ENCODE data around the gene ANKS3. TPM values are rescaled to one million over a fixed set of nuclear protein-coding genes. Genes with fewer than 3 reads are reported as not detected.

The ANKS3 gene
- total RNA-seq, 1 experiment from 2014 or later: 35.0 TPM

DNA sequence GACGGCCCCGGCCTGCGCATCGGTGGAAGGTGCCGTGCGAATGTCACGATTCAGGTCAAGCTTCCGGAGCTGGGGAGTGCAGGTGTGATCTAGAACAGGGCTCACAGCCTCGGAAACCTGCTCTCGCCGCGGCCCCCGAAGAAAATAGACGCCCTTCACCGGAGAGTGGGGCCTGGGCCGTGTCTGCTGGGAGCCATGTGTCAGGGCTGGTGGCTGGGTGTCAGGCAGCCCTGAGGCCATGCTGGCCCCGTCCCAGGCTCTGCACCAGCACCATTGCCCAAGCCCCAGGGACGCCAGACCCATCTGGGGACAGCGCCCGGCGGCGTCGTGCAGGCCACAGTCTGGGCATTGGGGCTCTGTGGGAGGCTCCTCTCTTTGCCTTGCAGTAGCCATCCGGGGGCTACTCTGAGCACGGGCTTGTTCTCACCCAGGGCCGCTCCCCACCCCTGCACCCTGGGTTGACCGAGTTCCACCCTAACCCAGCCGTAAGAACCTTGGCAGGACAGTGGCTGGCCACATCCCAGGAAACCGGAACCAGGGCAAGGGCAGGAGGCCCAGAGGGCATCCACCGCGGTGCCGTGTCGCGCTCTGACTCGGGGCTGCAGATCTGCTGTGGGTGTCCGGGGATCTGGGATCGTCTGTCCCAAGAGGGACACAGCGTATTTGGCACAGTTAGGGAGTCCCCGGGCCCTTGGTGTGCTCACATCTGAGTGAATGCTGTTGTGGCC lies 46.0 kb downstream of the ANKS3 start:
- TF ChIP-seq, protein P1, sequence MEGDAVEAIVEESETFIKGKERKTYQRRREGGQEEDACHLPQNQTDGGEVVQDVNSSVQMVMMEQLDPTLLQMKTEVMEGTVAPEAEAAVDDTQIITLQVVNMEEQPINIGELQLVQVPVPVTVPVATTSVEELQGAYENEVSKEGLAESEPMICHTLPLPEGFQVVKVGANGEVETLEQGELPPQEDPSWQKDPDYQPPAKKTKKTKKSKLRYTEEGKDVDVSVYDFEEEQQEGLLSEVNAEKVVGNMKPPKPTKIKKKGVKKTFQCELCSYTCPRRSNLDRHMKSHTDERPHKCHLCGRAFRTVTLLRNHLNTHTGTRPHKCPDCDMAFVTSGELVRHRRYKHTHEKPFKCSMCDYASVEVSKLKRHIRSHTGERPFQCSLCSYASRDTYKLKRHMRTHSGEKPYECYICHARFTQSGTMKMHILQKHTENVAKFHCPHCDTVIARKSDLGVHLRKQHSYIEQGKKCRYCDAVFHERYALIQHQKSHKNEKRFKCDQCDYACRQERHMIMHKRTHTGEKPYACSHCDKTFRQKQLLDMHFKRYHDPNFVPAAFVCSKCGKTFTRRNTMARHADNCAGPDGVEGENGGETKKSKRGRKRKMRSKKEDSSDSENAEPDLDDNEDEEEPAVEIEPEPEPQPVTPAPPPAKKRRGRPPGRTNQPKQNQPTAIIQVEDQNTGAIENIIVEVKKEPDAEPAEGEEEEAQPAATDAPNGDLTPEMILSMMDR (IDR thresholded peaks at IDR 0.05; ENCODE audit: unreplicated experiment): no peak

DNA sequence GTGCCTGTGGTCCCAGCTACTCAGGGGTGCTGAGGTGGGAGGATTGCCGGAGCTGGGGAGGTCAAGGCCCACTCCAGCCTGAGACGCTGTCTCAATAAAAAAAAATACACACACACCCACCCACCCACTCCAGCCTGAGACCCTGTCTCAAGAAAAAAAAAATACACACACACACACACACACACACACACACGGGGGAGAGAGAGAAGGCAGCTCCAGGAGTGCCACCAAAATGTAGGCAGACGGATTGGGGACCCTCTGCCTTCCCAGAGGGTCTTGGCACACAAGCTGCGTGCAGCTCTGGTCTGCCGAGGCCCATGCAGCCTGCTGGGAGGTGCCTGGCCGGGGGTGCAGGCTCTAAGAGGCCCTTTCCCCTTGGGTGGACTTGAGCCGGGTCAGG lies 46.7 kb downstream of the ANKS3 start:
- ChIA-PET POLR2A (no interaction called here), CTCF (no interaction called here)
- no peak overlapping the region for H3K27ac Mint-ChIP-seq (ENCODE audit: low read depth, unreplicated experiment)
- DNase-seq (ENCODE audit: unreplicated experiment): no peak
- no peaks in the 10 kb centered on the region for H3K9me3 Mint-ChIP-seq (ENCODE audit: unreplicated experiment)
- H3K4me3 Mint-ChIP-seq (ENCODE audit: unreplicated experiment): no peak overlapping the region
- no peaks in the 10 kb centered on the region for H3K27me3 Mint-ChIP-seq (ENCODE audit: insufficient read depth, unreplicated experiment)
- intact Hi-C loops (cut with micrococcal nuclease): no loop called here
- no TSS peak for BruUV-seq (replicated peaks)
- H3K36me3 Mint-ChIP-seq (ENCODE audit: insufficient read depth, unreplicated experiment): peaks cover 83% of the 10 kb centered on the region
- TF ChIP-seq, protein P1 (IDR thresholded peaks at IDR 0.05; ENCODE audit: unreplicated experiment): no peak
- peaks cover 3% of the 10 kb centered on the region for H3K4me1 Mint-ChIP-seq (ENCODE audit: insufficient read depth, unreplicated experiment)

More for the DNA sequence above, 46.0 kb downstream of the ANKS3 start:
- no peak overlapping the region for H3K27ac Mint-ChIP-seq (ENCODE audit: low read depth, unreplicated experiment)
- no peaks in the 10 kb centered on the region for H3K27me3 Mint-ChIP-seq (ENCODE audit: insufficient read depth, unreplicated experiment)
- H3K4me1 Mint-ChIP-seq (ENCODE audit: insufficient read depth, unreplicated experiment): peaks cover 5% of the 10 kb centered on the region
- BruUV-seq (replicated peaks): no TSS peak
- ChIA-PET POLR2A (no interaction called here), CTCF (no interaction called here)
- peaks cover 83% of the 10 kb centered on the region for H3K36me3 Mint-ChIP-seq (ENCODE audit: insufficient read depth, unreplicated experiment)
- DNase-seq (ENCODE audit: unreplicated experiment): no peak
- intact Hi-C loops (cut with micrococcal nuclease): no loop called here
- H3K9me3 Mint-ChIP-seq (ENCODE audit: unreplicated experiment): no peaks in the 10 kb centered on the region
- no peak overlapping the region for H3K4me3 Mint-ChIP-seq (ENCODE audit: unreplicated experiment)

DNA sequence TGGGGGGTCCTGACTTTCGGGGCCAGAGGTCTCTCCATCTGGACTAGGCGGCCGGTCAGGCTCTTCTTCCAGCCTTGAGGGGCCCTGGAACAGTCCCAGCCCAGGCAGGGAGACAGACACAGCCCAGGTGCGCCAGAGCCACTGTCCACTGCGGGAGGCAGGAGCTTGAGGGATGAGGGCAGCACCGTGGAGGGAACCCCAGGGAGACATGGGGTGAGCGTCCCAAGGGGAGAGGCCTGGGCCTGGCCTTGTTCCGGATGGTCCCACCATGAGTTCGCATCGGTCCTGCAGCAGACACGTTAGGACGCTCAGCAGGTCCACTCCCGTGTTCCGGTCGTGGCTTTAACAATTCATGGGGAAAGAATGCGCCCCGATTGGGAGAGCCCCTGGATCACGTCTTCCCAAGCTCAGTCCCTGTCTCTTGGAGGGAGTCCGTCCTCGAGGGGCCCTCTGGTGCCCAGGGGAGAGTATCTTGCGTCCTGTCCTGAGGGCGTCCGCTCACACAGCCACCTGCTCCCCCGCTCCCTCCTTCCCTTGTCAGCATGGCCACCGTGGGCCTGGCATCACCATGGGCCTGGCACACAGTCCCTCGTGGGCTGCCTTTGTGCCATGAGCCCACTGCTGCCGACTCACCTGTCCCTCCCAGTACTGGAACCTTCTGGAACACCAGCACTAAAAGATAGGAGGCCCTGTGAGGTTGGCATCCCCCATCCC lies 47.4 kb downstream of the ANKS3 start:
- DNase-seq (ENCODE audit: unreplicated experiment): no peak
- intact Hi-C loops (cut with micrococcal nuclease): no loop called here
- Mint-ChIP-seq H3K4me1 (ENCODE audit: insufficient read depth, unreplicated experiment) (no peaks in the 10 kb centered on the region), H3K4me3 (ENCODE audit: unreplicated experiment) (no peak overlapping the region), H3K27ac (ENCODE audit: low read depth, unreplicated experiment) (no peak overlapping the region), H3K27me3 (ENCODE audit: insufficient read depth, unreplicated experiment) (no peaks in the 10 kb centered on the region), H3K9me3 (ENCODE audit: unreplicated experiment) (no peaks in the 10 kb centered on the region), H3K36me3 (ENCODE audit: insufficient read depth, unreplicated experiment) (peaks cover 79% of the 10 kb centered on the region)
- CTCF ChIA-PET: interaction anchor here (0.6 kb wide), 1 partner anchor 9 kb away, joined by 4 read pairs; no protein-coding TSS in a partner anchor
- TF ChIP-seq, protein P1 (IDR thresholded peaks at IDR 0.05; ENCODE audit: unreplicated experiment): no peak
- BruUV-seq (replicated peaks): no TSS peak
- POLR2A ChIA-PET: no interaction called here

DNA sequence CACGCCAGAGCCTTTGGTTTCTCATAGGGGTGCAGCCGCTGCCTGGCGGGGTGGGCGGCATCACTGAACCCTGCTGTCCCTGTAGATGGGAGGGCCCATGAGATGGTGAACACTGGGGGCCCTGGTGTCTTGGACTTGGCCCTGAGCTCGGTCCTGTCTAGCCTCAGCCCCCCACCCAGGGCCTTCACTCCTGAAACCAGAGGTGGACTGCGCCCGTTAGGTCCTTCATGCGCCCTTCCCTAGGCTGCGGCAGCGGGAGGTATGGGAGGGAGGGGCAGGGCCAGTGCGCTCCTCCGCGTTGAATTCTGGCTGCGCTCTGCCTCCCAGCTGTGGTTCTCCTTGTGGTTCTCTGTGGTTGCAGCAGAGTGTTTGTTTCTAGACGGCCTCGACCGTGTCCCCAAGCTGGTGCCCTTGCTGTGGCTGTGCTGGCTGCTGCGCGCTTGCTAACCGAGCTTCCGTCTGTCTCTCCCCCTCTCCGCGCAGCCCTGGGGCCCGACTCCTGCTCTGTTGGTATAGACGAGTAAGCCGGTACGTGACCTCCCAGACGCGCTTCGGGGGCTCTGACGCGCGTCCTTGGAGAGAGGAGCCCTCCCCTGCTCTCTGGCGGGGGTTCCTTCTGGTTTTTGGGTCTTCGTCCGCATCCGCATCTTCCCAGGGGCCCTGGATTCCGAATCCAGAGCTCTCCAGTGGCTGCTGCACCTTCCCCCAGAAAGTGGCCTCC lies 48.1 kb downstream of the ANKS3 start:
- H3K4me3 Mint-ChIP-seq (ENCODE audit: unreplicated experiment): no peak overlapping the region
- peaks cover 79% of the 10 kb centered on the region for H3K36me3 Mint-ChIP-seq (ENCODE audit: insufficient read depth, unreplicated experiment)
- no peaks in the 10 kb centered on the region for H3K27me3 Mint-ChIP-seq (ENCODE audit: insufficient read depth, unreplicated experiment)
- H3K9me3 Mint-ChIP-seq (ENCODE audit: unreplicated experiment): no peaks in the 10 kb centered on the region
- ChIA-PET POLR2A (interaction anchor here (1.3 kb wide), 1 partner anchor 8 kb away, joined by 4 read pairs; no protein-coding TSS in a partner anchor), CTCF (interaction anchor here (0.6 kb wide), 2 partner anchors 8 to 11 kb away, joined by 4 read pairs; no protein-coding TSS in a partner anchor)
- no TSS peak for BruUV-seq (replicated peaks)
- intact Hi-C loops (cut with micrococcal nuclease): no loop called here
- DNase-seq (ENCODE audit: unreplicated experiment): no peak
- TF ChIP-seq, protein P1 (IDR thresholded peaks at IDR 0.05; ENCODE audit: unreplicated experiment): no peak
- no peak overlapping the region for H3K27ac Mint-ChIP-seq (ENCODE audit: low read depth, unreplicated experiment)
- H3K4me1 Mint-ChIP-seq (ENCODE audit: insufficient read depth, unreplicated experiment): no peaks in the 10 kb centered on the region

Measured in MCF 10A (cell line).